NCI-H128 (cell line): Measurements from ENCODE around the gene CNOT4.

Source experiments
- DNase-seq: peaks from one replicate; lab custom pipeline; 2025; ENCODE audit not compliant: unreplicated experiment; lab: John Stamatoyannopoulos, UW

CNOT4 gene

DNA sequence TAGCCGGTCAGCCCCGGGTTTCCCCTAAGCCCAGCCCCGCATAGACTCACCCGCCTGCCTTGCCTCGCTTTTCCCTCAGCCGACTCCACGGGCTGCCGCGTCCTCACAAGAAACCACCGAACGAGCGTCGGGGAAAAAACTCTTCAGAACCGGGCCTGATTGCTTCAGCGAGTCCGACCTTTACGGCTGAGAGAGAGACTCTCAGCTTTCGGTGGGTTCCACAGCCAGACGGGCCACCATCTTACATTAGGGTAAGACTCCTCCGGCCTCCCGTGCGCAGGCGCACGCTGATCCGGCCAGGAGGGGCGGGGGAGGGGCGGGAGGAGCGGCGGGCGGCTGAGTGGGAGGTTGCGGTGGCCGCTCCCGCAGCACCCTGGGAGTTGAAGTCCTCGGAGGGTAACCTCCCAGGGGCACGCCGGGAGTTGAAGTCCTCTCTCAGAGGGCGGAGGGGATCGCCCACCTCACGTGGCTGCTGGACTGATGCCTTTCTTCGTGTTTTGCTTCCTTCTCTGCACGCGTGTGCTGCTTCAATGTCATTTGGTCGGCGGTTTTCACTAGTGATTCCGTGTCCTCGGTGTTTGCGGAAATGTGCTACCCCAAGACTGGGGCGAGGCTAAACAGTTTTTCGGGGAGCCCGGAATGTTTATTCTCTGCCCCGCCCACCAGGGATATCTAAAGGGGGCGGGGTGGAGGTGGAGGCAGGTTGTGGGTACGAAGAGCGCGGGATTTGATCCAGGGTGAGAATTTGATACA is at the start of gene CNOT4:
TSS of gene CNOT4 (minus strand) at position 264 of the 753 bp plus-strand sequence. CDS start 71,771 bp downstream, outside the sequence.
- DNase-seq, result peak; percentile 88

GRCh38 chr7:135558881-135559280 is 49.0 kb upstream of the CNOT4 start:
- DNase-seq, result no peak

DNA sequence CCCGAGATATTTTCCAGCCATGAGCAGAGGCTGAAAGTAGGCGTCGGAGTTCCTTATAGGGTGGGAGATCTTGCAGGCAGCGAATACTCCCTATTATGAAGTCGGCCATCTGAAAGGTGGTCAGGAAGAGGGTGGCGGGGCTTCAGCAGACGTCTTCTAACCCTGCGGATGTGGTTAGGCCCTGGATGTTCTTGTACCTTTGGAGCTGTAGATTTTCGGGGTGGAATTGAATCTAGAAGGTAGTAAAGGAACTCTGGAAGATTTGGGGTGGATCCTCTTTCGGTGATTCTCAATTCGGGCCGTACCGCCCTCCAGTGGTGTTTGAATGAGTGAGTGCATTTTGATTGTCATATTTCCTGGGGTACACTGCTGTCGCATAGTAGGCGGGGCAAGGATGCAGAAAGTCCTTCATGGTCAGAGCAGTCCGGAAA is 48.5 kb upstream of the CNOT4 start:
- peak; percentile 51 for DNase-seq

GRCh38 chr7:135557455-135558336 is 47.8 kb upstream of the CNOT4 start, which contains the start of gene NUP205:
Gene NUP205, plus strand, starts transcription at chr7:135557917. Its CDS starts 28 bp downstream, at chr7:135557945.
- peak; percentile 78 for DNase-seq

DNA sequence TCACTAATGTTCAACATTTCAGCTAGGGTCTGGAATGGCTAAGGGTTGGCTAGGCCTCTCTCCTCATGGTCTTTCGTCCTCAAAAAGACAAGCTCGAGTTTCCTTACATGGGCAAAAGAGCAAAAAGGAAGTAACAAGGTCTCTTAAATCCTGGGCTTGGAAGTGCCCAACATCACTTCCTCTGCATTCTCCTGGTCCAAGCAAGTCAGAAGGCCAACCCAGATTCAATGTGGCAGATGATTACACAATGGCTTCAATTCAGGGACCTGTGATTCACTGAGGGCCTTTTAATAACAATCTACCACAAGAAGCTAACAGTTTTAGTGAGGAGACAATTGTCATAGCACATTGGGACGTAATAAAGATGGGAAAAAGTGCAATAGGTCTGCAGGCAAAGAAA is 43.4 kb upstream of the CNOT4 start:
- no peak for DNase-seq

- DNase-seq, result no peak
Observed at GRCh38 chr7:135552148-135552547, 42.2 kb upstream of the CNOT4 start.

DNA sequence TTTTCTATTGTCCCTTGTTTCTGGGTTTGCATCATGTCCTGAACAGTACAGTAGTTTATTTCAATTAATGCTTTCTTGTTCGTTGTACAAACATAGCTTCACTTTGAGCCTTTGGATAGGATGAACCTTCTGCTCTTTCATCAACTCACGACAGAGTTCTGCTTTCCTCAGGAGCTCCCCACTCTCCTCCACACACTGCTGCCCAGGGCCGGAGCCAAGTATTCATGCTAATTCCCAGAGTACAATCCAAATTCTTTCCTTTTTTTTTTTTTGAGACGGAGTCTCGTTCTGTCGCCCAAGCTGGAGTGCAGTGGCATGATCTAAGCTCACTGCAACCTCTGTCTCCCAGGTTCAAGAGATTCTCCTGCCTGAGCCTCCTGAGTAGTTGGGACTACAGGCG is 40.3 kb upstream of the CNOT4 start:
- no peak for DNase-seq

DNA sequence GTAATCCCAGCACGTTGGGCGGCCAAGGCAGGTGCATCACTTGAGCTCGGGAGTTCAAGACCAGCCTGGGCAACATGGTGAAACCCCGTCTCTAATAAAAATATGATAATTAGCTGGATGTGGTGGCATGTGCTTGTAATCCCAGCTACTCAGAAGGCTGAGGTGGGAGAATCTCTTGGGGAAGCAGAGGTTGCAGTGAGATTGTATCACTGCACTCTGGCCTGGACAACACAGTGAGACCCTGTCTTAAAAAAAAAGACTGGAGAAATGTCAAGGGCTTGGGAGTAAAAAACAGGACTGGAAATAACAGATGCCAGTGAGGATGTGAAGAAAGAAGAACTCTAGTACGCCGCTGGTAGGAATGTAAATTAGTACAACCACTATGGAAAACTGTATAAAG is 31.1 kb upstream of the CNOT4 start:
- no peak for DNase-seq

- DNase-seq, result no peak
Observed at GRCh38 chr7:135539629-135540028, 29.7 kb upstream of the CNOT4 start.

- DNase-seq, result no peak
Observed at GRCh38 chr7:135538376-135538775, 28.5 kb upstream of the CNOT4 start.

DNA sequence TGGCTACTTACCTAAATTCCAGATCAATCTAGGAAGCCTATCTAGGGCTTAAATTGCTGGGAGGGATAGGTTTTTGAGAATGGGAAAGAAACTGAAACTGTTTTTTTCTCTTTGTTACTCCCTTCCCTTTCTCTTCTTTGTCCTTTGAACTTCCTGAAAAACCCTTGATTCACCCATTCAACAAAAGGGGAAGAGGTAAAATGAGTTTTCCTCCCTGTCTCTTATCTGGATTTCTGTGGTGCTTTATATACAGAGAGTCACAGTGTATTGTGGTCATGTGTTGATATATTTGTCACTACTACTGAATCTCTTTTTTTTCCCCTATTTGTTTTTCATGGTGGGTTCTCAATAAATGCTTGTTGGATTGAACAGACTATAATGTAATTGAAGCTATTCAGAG is 28.0 kb upstream of the CNOT4 start:
- no peak for DNase-seq

GRCh38 chr7:135537453-135537852 is 27.6 kb upstream of the CNOT4 start:
- DNase-seq, result no peak

- DNase-seq, result no peak
Observed at GRCh38 chr7:135536150-135536549, 26.2 kb upstream of the CNOT4 start.

- DNase-seq, result no peak
Observed at GRCh38 chr7:135527025-135527424, 17.1 kb upstream of the CNOT4 start.

GRCh38 chr7:135525426-135525825 is 15.5 kb upstream of the CNOT4 start:
- DNase-seq, result no peak

DNA sequence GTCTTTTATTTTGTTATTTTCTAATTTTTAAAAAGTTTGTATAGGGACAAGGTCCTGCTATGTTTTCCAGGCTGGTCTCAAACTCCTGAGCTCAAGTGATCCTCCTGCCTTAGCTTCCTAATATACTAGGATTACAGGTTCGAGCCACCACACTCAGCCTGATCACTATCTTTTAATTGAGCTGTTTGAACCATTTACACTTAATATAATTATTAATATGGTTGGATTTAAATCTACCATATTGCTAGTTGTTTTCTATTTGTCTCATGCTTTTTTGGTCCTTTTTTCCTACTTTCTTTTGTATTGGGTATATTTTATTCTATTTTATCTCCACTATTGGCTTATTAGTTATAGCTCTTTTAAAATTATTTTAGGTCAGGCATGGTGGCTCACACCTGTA is 13.2 kb upstream of the CNOT4 start:
- DNase-seq, result no peak

GRCh38 chr7:135522509-135522908 is 12.6 kb upstream of the CNOT4 start:
- DNase-seq, result no peak

DNA sequence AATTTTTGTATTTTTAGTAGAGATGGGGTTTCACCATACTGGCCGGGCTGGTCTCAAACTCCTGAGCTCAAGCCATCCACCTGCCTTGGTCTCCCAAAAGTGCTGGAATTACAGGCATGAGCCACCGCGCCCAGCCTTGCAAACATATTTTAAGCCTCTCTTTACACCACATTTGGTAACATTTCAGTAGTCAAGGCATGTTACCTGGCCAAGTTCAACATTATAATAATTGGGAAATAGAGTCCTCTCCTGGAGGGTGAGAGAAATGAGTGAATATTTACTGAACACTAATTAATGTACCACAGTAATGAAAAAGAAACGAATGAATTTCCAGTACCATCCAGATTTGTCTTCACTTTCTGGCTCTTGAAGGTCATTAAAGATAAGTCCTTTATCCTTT is 10.0 kb upstream of the CNOT4 start:
- DNase-seq, result no peak

- DNase-seq, result no peak
Observed at GRCh38 chr7:135519233-135519688, 9.4 kb upstream of the CNOT4 start.

DNA sequence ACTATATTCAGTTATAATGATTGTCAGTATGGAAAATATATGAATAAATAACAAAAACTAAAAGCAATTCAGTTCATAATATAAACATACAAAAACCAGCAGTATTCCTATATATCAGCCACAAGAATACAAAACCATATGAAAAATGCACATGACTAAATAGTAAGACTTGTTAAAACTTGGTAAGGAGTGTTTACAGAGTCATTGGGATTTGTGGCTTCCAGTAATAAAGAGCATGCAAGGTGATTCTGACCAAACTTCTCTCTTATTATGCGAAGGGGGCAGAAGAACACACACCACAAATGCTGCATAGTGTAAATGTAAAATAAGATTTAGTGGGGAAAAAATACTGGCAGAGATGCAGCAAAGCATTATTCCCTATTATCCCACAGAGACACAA is 8.8 kb upstream of the CNOT4 start:
- no peak for DNase-seq

- DNase-seq, result no peak
Observed at GRCh38 chr7:135517060-135517459, 7.2 kb upstream of the CNOT4 start.

DNA sequence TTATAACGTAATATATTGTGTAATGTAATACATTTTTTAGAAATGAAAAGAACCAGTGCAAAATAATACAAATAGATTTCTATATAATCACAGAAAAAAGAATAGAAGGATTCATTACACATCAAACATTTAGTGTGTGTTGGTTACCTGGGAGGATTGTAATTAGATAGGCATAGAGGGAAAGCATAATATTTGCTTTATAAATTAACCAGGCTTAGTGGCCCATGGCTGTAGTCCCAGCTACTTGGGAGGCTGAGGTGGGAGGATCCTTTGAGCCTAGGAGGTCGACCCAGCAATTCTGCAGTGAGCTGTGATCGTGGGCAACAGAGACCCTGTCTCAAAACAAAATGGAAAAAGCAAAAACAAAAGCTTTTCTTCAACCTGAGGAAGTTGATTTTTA is 5.0 kb upstream of the CNOT4 start:
- no peak for DNase-seq
